ENCODE results near the gene CCDC63.
"Not testable (repeated sequence)": the region's sequence is repeated elsewhere in the genome, so short reads cannot be mapped to it uniquely, and the experiment has no call there.

The CCDC63 gene

GRCh38 chr12:110857954-110858353, 11.2 kb downstream of the CCDC63 start:
- not testable (repeated sequence) for H3K4me3 Mint-ChIP-seq, H3K9me3 Mint-ChIP-seq, H3K27me3 Mint-ChIP-seq, H3K27ac Mint-ChIP-seq, H3K4me1 Mint-ChIP-seq, H3K36me3 Mint-ChIP-seq

DNA sequence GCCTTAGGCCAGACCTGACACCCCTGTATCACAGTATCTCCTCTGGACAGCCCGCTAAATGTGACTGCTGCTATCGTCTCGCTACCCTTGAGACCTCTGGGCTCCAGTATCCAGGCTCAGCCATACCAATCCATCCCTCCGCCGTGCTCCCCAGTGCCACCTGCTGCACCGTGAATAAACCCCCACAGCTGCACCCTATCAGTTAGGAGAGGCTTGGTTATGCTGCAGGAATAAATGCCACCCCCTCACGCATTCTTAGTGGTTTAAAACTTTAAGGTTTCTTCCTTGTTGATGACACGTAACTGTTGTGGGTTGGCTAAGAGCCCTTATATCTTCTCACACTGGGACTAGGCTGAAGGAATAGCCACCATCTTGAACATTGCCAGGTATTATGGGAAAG, 12.1 kb downstream of the CCDC63 start:
- Mint-ChIP-seq H3K4me3 (no peak overlapping the region), H3K4me1 (peaks cover 9% of the 10 kb centered on the region), H3K36me3 (peaks cover 2% of the 10 kb centered on the region), H3K27ac (no peak overlapping the region), H3K27me3 (no peaks in the 10 kb centered on the region), H3K9me3 (no peaks in the 10 kb centered on the region)

GRCh38 chr12:110860833-110861296, 14.1 kb downstream of the CCDC63 start:
- Mint-ChIP-seq H3K27ac (no peak overlapping the region), H3K27me3 (no peaks in the 10 kb centered on the region), H3K4me3 (no peak overlapping the region), H3K4me1 (peaks cover 9% of the 10 kb centered on the region), H3K36me3 (peaks cover 2% of the 10 kb centered on the region), H3K9me3 (no peaks in the 10 kb centered on the region)

DNA sequence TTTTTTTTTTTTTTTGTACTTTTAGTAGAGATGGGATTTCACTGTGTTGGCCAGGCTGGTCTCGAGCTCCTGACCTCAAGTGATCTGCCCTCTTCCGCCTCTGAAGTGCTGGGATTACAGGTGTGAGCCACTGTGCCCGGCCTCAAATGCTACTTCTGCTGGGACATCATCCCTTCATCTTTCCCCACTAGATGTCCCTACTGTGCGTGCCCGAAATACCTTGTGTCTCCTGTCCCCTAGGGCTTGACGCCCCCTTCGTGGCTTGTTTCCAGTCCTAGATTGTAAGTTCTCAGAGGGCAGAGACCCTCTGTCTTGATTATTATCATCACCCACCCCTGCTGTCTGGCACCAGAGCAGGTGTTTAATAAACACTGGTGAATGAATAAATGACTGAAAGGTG, 14.9 kb downstream of the CCDC63 start:
- Mint-ChIP-seq H3K4me1 (peaks cover 9% of the 10 kb centered on the region), H3K27ac (no peak overlapping the region), H3K36me3 (peaks cover 2% of the 10 kb centered on the region), H3K27me3 (no peaks in the 10 kb centered on the region), H3K4me3 (no peak overlapping the region), H3K9me3 (no peaks in the 10 kb centered on the region)

DNA sequence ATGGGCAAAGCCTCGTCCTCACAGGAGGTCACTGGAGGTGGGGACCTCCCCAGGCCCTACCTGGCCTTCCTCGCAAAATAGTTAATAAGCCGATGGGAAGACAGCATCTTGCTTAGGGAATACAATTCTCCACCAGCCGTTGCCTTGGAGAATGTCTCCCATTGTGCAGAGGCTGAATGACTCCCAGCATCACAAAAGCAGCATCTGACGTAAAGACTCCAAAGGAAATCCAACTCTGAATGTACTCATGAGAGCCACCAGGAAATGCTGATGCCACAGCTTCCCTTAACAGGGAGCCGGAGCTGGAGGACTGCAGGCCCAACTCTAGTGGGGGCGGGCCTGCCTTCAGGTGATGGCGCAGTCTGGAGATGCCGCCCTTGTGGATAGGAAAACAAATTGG, 15.5 kb downstream of the CCDC63 start:
- no peaks in the 10 kb centered on the region for H3K9me3 Mint-ChIP-seq
- no peak overlapping the region for H3K4me3 Mint-ChIP-seq
- peaks cover 2% of the 10 kb centered on the region for H3K36me3 Mint-ChIP-seq
- no peak overlapping the region for H3K27ac Mint-ChIP-seq
- peaks cover 9% of the 10 kb centered on the region for H3K4me1 Mint-ChIP-seq
- H3K27me3 Mint-ChIP-seq: no peaks in the 10 kb centered on the region

DNA sequence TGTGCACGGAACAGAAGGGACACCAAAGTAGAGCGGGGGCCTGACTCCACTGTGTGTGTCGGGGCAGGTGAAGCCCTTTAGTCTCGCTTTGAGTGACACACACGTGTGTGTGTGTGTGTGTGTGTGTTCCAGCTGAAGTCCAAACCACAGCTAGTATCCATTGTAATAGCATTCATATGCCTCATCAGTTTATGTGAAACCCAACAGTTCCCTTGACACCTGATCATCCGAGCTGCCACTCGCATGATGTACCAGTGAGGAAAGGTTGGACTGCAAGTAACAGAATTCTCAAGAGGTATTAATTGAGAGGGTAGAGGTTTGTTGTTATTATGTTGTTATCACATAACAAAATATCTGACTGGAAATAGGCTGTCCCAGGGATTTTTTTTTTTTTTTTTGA, 16.4 kb downstream of the CCDC63 start:
- H3K4me1 Mint-ChIP-seq: peaks cover 9% of the 10 kb centered on the region
- H3K27ac Mint-ChIP-seq: no peak overlapping the region
- H3K27me3 Mint-ChIP-seq: no peaks in the 10 kb centered on the region

GRCh38 chr12:110865521-110865920, 18.7 kb downstream of the CCDC63 start:
- Mint-ChIP-seq H3K27ac (no peak overlapping the region), H3K4me1 (peaks cover 9% of the 10 kb centered on the region), H3K36me3 (no peaks in the 10 kb centered on the region), H3K9me3 (no peaks in the 10 kb centered on the region), H3K27me3 (no peaks in the 10 kb centered on the region), H3K4me3 (no peak overlapping the region)

More for the DNA sequence above, 16.4 kb downstream of the CCDC63 start:
- Mint-ChIP-seq H3K9me3 (no peaks in the 10 kb centered on the region), H3K4me3 (no peak overlapping the region), H3K36me3 (peaks cover 2% of the 10 kb centered on the region)

- Mint-ChIP-seq H3K36me3 (no peaks in the 10 kb centered on the region), H3K4me1 (no peaks in the 10 kb centered on the region), H3K27me3 (peaks cover 5% of the 10 kb centered on the region), H3K27ac (no peak overlapping the region), H3K9me3 (no peaks in the 10 kb centered on the region), H3K4me3 (no peak overlapping the region)
Observed at GRCh38 chr12:110869026-110869425, 22.2 kb downstream of the CCDC63 start.

GRCh38 chr12:110869803-110870202, 23.0 kb downstream of the CCDC63 start:
- no peaks in the 10 kb centered on the region for H3K36me3 Mint-ChIP-seq
- H3K4me3 Mint-ChIP-seq: no peak overlapping the region
- H3K4me1 Mint-ChIP-seq: no peaks in the 10 kb centered on the region
- no peaks in the 10 kb centered on the region for H3K9me3 Mint-ChIP-seq
- no peak overlapping the region for H3K27ac Mint-ChIP-seq
- peaks cover 5% of the 10 kb centered on the region for H3K27me3 Mint-ChIP-seq

DNA sequence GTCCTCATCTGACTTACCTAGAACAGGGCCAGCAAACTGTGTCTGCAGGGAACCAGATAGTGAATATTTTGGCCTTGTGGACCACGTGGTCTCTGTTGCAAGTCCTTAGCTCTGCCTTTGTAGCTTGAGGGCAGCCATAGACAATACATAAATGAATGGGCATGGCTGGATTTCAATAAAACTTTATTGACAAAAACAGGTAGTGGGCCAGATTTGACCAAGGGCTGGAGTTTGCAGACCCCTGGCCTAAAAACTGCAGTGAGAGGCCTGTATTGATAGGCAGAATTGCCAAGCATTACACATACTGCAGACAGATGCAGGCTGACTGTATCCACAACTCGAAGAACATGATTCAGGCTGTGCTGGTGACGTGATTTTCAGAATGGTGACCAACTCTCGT, 25.3 kb downstream of the CCDC63 start:
- H3K4me1 Mint-ChIP-seq: no peaks in the 10 kb centered on the region

DNA sequence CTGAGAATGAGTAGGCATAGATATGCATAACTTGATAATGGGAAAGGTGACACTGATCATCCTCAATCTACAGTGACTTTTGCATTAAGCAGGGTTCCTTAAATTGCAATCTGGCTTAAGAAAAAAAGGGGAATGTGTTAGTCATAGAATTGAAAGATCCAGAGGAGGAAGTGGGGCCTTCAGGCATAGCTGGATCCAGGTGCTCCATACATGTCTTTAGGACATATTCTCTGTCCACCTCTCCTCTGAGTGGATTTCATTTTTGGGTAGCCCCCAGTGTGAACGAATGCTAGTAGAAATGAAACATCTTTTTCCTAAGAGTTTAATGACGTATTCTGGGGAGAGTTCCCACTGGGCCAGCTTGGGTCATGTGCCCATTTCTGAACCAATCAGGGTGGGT, 27.6 kb downstream of the CCDC63 start:
- Mint-ChIP-seq H3K27me3 (peaks cover 8% of the 10 kb centered on the region), H3K27ac (no peak overlapping the region), H3K36me3 (no peaks in the 10 kb centered on the region), H3K9me3 (no peaks in the 10 kb centered on the region), H3K4me1 (no peaks in the 10 kb centered on the region), H3K4me3 (no peak overlapping the region)

More for the DNA sequence above, 25.3 kb downstream of the CCDC63 start:
- no peak overlapping the region for H3K4me3 Mint-ChIP-seq
- H3K9me3 Mint-ChIP-seq: no peaks in the 10 kb centered on the region
- peaks cover 5% of the 10 kb centered on the region for H3K27me3 Mint-ChIP-seq
- H3K36me3 Mint-ChIP-seq: no peaks in the 10 kb centered on the region
- H3K27ac Mint-ChIP-seq: no peak overlapping the region

- H3K4me1 Mint-ChIP-seq: no peaks in the 10 kb centered on the region
- H3K9me3 Mint-ChIP-seq: no peaks in the 10 kb centered on the region
- no peak overlapping the region for H3K27ac Mint-ChIP-seq
Observed at GRCh38 chr12:110874781-110875180, 28.0 kb downstream of the CCDC63 start.

DNA sequence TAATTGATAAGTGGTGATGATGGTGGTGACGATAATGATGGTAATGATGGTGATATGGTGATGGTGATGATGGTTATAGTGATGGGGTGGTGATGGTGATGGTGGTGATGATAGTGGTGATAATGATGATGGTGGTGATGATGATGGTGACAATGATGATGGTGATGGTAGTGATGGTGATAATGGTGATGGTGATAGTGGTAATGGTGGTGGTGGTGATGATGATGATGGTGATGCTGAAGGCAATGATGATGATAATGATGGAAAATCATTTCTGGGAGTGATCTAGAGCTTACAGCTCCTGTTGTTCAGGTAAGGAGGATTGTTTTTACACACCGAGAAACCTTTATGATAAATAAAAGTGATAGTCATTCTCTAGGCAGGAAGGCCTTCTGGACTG, 33.9 kb downstream of the CCDC63 start:
- no peaks in the 10 kb centered on the region for H3K4me1 Mint-ChIP-seq

More at GRCh38 chr12:110874781-110875180, 28.0 kb downstream of the CCDC63 start:
- H3K27me3 Mint-ChIP-seq: peaks cover 8% of the 10 kb centered on the region
- H3K36me3 Mint-ChIP-seq: no peaks in the 10 kb centered on the region
- H3K4me3 Mint-ChIP-seq: no peak overlapping the region

DNA sequence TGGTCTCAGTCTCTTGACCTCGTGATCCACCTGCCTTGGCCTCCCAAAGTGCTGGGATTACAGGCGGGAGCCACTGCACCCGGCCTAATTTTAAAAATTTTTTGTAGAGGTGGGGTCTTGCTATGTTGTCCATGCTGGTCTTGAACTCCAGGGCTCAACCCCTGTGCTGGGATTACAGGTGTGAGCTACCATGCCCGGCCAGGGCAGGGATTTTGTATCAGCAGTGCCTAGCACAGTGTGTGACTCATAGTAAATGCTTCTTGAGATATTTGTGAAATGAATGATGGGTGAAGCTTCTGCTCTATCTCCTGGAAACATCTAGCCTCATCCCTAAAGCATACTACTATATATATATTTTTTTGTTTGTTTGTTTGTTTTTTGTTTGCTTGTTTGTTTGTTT, 36.5 kb downstream of the CCDC63 start:
- Mint-ChIP-seq H3K36me3 (no peaks in the 10 kb centered on the region), H3K27ac (no peak overlapping the region), H3K9me3 (no peaks in the 10 kb centered on the region), H3K4me3 (no peak overlapping the region), H3K27me3 (peaks cover 3% of the 10 kb centered on the region), H3K4me1 (peaks cover 5% of the 10 kb centered on the region)

More for the DNA sequence above, 33.9 kb downstream of the CCDC63 start:
- Mint-ChIP-seq H3K36me3 (no peaks in the 10 kb centered on the region), H3K27me3 (peaks cover 3% of the 10 kb centered on the region), H3K27ac (no peak overlapping the region), H3K4me3 (no peak overlapping the region), H3K9me3 (no peaks in the 10 kb centered on the region)

DNA sequence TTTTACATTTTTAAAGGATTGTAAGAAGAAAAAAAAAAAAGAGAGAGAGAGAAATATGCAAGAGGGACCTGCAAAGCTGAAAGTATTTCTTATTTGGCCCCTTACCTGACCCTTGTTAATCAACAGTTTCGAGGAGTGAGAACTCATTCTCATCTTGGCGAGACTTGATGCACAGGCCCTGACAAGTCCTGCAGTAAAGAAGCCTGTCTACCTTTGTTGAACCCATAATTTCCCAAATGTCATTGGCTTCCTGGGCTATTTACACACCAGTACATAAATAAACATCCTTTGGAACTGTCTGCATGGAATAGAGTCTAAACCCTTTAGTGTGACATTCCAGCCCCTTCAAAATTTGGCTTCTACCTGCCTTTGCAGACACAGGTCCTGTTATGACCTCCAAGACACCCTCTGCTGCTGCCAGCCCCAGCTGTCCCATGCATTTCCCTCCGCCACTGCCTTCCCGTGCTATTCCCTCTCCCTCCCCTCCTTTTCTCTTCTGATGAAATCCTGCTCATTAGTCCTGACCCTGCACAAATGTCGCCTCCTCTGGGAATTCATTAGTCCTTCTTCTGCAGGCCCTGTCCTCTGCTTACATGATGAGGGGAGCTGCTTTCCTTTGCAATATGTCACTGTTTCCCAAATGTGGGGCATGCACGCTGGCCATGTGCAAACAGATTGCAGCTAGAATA, 38.5 kb downstream of the CCDC63 start:
- H3K27ac Mint-ChIP-seq: no peak overlapping the region
- no peaks in the 10 kb centered on the region for H3K9me3 Mint-ChIP-seq
- no peak overlapping the region for H3K4me3 Mint-ChIP-seq
- H3K27me3 Mint-ChIP-seq: no peaks in the 10 kb centered on the region
- H3K36me3 Mint-ChIP-seq: no peaks in the 10 kb centered on the region
- peaks cover 5% of the 10 kb centered on the region for H3K4me1 Mint-ChIP-seq

- H3K27ac Mint-ChIP-seq: no peak overlapping the region
- H3K27me3 Mint-ChIP-seq: no peaks in the 10 kb centered on the region
- peaks cover 5% of the 10 kb centered on the region for H3K4me1 Mint-ChIP-seq
- H3K9me3 Mint-ChIP-seq: no peaks in the 10 kb centered on the region
- no peaks in the 10 kb centered on the region for H3K36me3 Mint-ChIP-seq
- H3K4me3 Mint-ChIP-seq: peak overlapping the region; percentile 96
Observed at GRCh38 chr12:110888256-110888991, 41.6 kb downstream of the CCDC63 start.

Data from activated naive CD4-positive, alpha-beta T cell treated with anti-CD3 and anti-CD28 coated beads, Interleukin-2, amount 50 U/mL, for 24 hours (primary cell).